Left ventricle myocardium inferior (tissue), 1 donor: ENCODE results near the gene ESD. TPM values are rescaled to one million over a fixed set of nuclear protein-coding genes. Genes with fewer than 3 reads are reported as not detected.

Experiments used
- DNase-seq: peaks from one replicate; pipeline ENCODE4 v3.0.0-alpha.2; 2020
- H3K27ac ChIP-seq: fragments of 200-600 bp; replicated peaks from 2 replicates; pipeline ENCODE4 v1.8.0; 2021
- H3K27me3 ChIP-seq: fragments of 200-600 bp; 2 replicates; pipeline ENCODE4 v1.8.0; 2021; ENCODE audit warnings: low read depth
- H3K36me3 ChIP-seq: fragments of 200-600 bp; 2 replicates; pipeline ENCODE4 v1.8.0; 2021
- H3K4me1 ChIP-seq: fragments of 200-600 bp; 2 replicates; pipeline ENCODE4 v1.8.0; 2021
- H3K4me3 ChIP-seq: fragments of 200-600 bp; 2 replicates; pipeline ENCODE4 v1.8.0; 2021; ENCODE audit warnings: mild to moderate bottlenecking, moderate library complexity
- H3K9me3 ChIP-seq: fragments of 200-600 bp; replicated peaks from 2 replicates; pipeline ENCODE4 v1.8.0; 2021
- intact Hi-C: fragments of 100-400 bp; cut with micrococcal nuclease; formaldehyde crosslinking; loops from one replicate; pipeline ENCODE4 v1.11.0; 2022
- long read RNA-seq: library from polyadenylated mRNA; unstranded; transcript quantifications from one replicate; pipeline ENCODE4 v2.0.0, GENCODE V29; 2021
- total RNA-seq: library from RNA; stranded (reverse); fragmentation: NEBNext Ultra II Directional; extraction: Animal tissue kit (Norgen Biotek cat#: 25700); gene quantifications from one replicate; pipeline ENCODE4 v1.2.1, GENCODE V29; 2021
- TF ChIP-seq, protein P1 (sequence below): fragments of 200-600 bp; IDR thresholded peaks from 2 replicates; pipeline ENCODE4 v1.8.0; 2021; ENCODE audit warnings: antibody characterized with exemption, mild to moderate bottlenecking, borderline replicate concordance
- donor health status: DM: no; HTN: yes; CAD: no; lungs with severe emphysema.

The ESD gene, protein sequence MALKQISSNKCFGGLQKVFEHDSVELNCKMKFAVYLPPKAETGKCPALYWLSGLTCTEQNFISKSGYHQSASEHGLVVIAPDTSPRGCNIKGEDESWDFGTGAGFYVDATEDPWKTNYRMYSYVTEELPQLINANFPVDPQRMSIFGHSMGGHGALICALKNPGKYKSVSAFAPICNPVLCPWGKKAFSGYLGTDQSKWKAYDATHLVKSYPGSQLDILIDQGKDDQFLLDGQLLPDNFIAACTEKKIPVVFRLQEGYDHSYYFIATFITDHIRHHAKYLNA
- 98.5 TPM for total RNA-seq
- long read RNA-seq, transcript ESD-202 (10 exons, 1,192 nt) = major isoform, 50 of 74 reads
- long read RNA-seq, partial matches to known transcripts = 13 of 74 reads
- long read RNA-seq, other reads (novel, unspliced or antisense) = 10 of 74 reads

DNA sequence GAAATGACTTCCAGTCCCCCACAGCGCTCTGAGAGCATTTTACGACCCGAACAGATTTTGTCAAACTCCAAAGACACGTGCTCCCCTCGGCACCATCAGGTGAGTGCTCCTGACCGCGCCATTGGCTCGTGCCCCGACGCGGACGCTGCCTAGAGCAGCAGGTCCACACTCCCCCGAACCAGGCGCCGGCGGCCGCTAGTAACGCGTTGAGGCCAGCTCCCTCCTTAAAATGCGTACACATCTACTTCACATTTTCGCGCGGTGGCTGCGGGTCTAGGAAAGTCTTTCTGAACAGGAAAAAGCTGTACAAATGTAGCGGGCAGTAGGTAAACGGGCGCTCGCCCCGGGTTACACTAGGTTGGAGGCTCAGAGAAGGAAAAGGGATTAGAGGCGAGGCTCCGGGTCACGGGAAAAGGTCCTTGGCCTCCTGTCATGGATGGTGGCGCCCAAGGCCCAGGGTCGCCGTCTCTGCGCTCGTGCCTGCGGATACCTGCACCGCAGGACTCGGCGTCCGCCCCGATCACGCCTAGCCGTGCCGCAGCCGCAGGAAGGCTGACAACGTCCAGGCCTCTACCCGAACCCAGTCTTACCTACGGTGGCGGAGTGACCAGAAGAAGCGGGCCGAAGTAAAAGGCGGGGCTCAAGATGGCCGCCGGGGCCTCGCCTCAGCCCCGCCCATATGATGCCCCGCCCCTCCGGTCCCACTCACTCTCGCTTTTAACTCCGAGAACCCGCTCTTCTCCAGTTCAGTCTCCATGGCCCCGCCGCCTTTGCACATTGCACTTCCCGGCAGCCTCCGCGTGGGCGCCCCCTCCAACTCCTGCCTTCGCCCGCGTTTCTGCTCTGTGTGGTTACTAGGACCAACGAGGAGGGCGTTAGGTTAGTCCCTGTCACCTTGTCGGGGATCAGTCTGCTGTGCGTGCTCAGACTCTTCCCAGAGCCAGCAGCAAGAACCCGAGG lies at the start of gene ESD:
Gene ESD, minus strand, starts transcription at position 647 of the 960 bp plus-strand sequence. CDS start 5,748 bp downstream, outside the sequence.
- Histone ChIP-seq H3K27ac (peak within 1 kb of the TSS; percentile 94), H3K36me3 (peaks cover 4% of the 10 kb centered on the region), H3K4me3 (peak within 1 kb of the TSS; percentile 90), H3K9me3 (no peaks in the 10 kb centered on the region), H3K4me1 (peaks cover 56% of the 10 kb centered on the region), H3K27me3 (no peaks in the 10 kb centered on the region)
- intact Hi-C loops = no loop called here
- TF ChIP-seq, protein P1, sequence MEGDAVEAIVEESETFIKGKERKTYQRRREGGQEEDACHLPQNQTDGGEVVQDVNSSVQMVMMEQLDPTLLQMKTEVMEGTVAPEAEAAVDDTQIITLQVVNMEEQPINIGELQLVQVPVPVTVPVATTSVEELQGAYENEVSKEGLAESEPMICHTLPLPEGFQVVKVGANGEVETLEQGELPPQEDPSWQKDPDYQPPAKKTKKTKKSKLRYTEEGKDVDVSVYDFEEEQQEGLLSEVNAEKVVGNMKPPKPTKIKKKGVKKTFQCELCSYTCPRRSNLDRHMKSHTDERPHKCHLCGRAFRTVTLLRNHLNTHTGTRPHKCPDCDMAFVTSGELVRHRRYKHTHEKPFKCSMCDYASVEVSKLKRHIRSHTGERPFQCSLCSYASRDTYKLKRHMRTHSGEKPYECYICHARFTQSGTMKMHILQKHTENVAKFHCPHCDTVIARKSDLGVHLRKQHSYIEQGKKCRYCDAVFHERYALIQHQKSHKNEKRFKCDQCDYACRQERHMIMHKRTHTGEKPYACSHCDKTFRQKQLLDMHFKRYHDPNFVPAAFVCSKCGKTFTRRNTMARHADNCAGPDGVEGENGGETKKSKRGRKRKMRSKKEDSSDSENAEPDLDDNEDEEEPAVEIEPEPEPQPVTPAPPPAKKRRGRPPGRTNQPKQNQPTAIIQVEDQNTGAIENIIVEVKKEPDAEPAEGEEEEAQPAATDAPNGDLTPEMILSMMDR = no peak
- peak; percentile 97 for DNase-seq

DNA sequence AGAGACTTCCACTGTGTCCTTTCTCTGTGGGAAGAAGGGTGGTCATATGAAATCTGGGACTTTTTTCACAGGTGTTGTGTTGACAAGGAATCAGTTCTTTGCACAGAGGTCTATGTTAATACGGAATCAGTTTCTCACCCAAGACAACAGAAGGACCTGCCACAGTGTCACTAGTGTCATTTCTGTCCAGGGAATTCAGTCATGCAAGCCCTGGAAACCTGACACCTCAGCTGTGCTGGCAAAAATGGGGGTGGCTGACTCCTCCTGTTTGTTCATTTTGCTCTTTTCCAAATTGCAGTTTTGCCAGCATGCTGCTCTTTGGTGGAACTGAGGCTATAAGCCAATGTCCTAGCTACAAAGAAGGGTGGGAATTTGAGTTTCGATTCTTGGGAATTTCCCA lies 49.8 kb upstream of the ESD start:
- peaks cover 4% of the 10 kb centered on the region for H3K4me1 ChIP-seq
- no peaks in the 10 kb centered on the region for H3K9me3 ChIP-seq
- TF ChIP-seq, protein P1 = no peak
- no peak overlapping the region for H3K27ac ChIP-seq
- H3K4me3 ChIP-seq = no peak overlapping the region
- no peaks in the 10 kb centered on the region for H3K36me3 ChIP-seq
- peaks cover 16% of the 10 kb centered on the region for H3K27me3 ChIP-seq
- intact Hi-C loops = no loop called here
- DNase-seq = no peak

DNA sequence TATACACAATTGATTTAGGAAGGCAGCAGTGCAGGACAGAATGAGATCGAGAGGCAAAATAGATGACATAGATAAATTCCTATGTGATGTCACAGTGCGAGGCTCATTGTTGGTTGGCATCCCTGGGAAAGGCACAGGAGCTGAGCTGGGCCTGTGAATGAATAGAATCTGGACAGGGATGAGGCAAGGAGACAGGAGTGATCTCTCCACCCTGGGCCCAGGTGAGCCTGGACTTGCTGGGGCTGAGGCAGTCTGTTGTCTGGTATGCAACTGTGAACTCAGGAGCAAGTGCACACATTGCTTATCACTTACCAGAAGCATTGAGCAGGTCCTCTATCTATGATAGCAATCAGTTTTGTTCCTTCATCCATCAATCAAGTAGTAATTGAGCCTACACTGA lies 48.2 kb upstream of the ESD start:
- Histone ChIP-seq H3K27me3 (peaks cover 20% of the 10 kb centered on the region), H3K4me1 (peaks cover under 1% of the 10 kb centered on the region), H3K36me3 (no peaks in the 10 kb centered on the region), H3K27ac (no peak overlapping the region), H3K4me3 (no peak overlapping the region), H3K9me3 (no peaks in the 10 kb centered on the region)
- DNase-seq = no peak
- intact Hi-C loops = no loop called here
- TF ChIP-seq, protein P1 = no peak

DNA sequence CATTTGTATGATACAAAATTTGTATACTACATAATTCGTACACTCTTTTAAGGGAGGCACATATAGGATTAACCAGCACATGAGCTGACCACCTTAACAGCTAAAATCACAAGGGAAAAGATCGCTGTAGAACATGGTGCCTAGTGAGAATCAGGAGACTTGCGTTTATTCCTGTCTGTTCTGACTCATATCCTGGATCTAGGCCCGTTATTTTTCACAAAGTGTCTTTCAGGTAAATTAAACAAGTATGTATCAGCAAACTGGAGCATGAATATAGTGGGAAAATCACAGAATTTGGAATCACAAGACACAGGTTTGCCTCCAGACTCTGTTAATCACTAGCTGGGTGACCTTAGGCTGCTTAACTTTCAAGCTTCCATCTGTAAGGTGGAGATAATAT lies 47.5 kb upstream of the ESD start:
- Histone ChIP-seq H3K27ac (no peak overlapping the region), H3K9me3 (no peaks in the 10 kb centered on the region), H3K4me3 (no peak overlapping the region), H3K4me1 (no peaks in the 10 kb centered on the region), H3K27me3 (peaks cover 20% of the 10 kb centered on the region), H3K36me3 (no peaks in the 10 kb centered on the region)
- intact Hi-C loops = no loop called here
- DNase-seq = no peak
- TF ChIP-seq, protein P1 = no peak

DNA sequence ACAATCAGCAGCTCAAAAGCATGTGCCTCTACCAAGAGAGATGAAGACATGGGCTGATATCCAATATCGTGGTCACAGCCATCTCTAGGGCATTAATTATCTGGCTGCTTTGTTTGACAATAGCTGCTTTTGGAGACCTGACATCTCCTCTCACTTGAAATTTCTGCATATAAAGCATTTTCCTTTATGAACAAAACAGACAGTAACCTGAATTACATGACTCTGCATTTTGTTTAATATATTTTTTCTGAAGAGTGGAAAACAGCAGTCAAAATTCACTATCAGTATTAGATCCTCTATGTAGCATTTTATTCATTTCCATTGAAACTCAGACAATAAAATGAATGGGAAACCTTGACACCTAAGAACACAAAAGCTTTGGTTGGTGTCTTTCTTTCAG lies 42.4 kb upstream of the ESD start:
- no peak for DNase-seq
- no peaks in the 10 kb centered on the region for H3K36me3 ChIP-seq
- TF ChIP-seq, protein P1 = no peak
- no peaks in the 10 kb centered on the region for H3K9me3 ChIP-seq
- H3K4me1 ChIP-seq = no peaks in the 10 kb centered on the region
- intact Hi-C loops = no loop called here
- no peak overlapping the region for H3K4me3 ChIP-seq
- H3K27me3 ChIP-seq = peaks cover 20% of the 10 kb centered on the region
- H3K27ac ChIP-seq = no peak overlapping the region
